ENCODE measurements around the gene SOWAHA.
A peak's percentile ranks its signal among the peaks of the same experiment; 100 is the strongest.

SOWAHA gene

GRCh38 chr5:132823481-132824050 lies 10.5 kb downstream of the SOWAHA start:
- DNase-seq, result no peak
- Mint-ChIP-seq H3K4me1 (peaks cover 11% of the 10 kb centered on the region), H3K27ac (no peak overlapping the region), H3K9me3 (no peaks in the 10 kb centered on the region), H3K4me3 (no peak overlapping the region), H3K27me3 (peaks cover 71% of the 10 kb centered on the region), H3K36me3 (ENCODE audit: low read depth) (no peaks in the 10 kb centered on the region)
- no peak for ATAC-seq

- Mint-ChIP-seq H3K36me3 (ENCODE audit: low read depth) (no peaks in the 10 kb centered on the region), H3K27ac (no peak overlapping the region), H3K27me3 (peaks cover 70% of the 10 kb centered on the region), H3K9me3 (no peaks in the 10 kb centered on the region), H3K4me1 (peaks cover 12% of the 10 kb centered on the region), H3K4me3 (no peak overlapping the region)
- DNase-seq (no peak), ATAC-seq (no peak)
Measured at GRCh38 chr5:132824426-132824825, 11.3 kb downstream of the SOWAHA start.

- no peaks in the 10 kb centered on the region for H3K36me3 Mint-ChIP-seq (ENCODE audit: low read depth)
- H3K9me3 Mint-ChIP-seq, result no peaks in the 10 kb centered on the region
- H3K4me3 Mint-ChIP-seq, result no peak overlapping the region
- H3K27ac Mint-ChIP-seq, result no peak overlapping the region
- H3K4me1 Mint-ChIP-seq, result peaks cover 9% of the 10 kb centered on the region
- H3K27me3 Mint-ChIP-seq, result peaks cover 70% of the 10 kb centered on the region
- ATAC-seq (peak; percentile 2), DNase-seq (no peak)
Measured at GRCh38 chr5:132825033-132825833, 12.1 kb downstream of the SOWAHA start.

GRCh38 chr5:132825834-132826391 lies 12.8 kb downstream of the SOWAHA start:
- Mint-ChIP-seq H3K36me3 (ENCODE audit: low read depth) (no peaks in the 10 kb centered on the region), H3K9me3 (no peaks in the 10 kb centered on the region), H3K27me3 (peaks cover 68% of the 10 kb centered on the region), H3K4me1 (peaks cover 6% of the 10 kb centered on the region), H3K27ac (no peak overlapping the region), H3K4me3 (no peak overlapping the region)
- ATAC-seq (peak; percentile 24), DNase-seq (no peak)

GRCh38 chr5:132826424-132827082 lies 13.5 kb downstream of the SOWAHA start:
- no peak for DNase-seq
- no peak overlapping the region for H3K4me3 Mint-ChIP-seq
- no peaks in the 10 kb centered on the region for H3K36me3 Mint-ChIP-seq (ENCODE audit: low read depth)
- H3K4me1 Mint-ChIP-seq, result peaks cover 9% of the 10 kb centered on the region
- no peaks in the 10 kb centered on the region for H3K9me3 Mint-ChIP-seq
- no peak for ATAC-seq
- no peak overlapping the region for H3K27ac Mint-ChIP-seq
- H3K27me3 Mint-ChIP-seq, result peaks cover 72% of the 10 kb centered on the region

- no peak for DNase-seq
- peaks cover 9% of the 10 kb centered on the region for H3K4me1 Mint-ChIP-seq
- H3K36me3 Mint-ChIP-seq (ENCODE audit: low read depth), result no peaks in the 10 kb centered on the region
- no peak overlapping the region for H3K27ac Mint-ChIP-seq
- peaks cover 72% of the 10 kb centered on the region for H3K27me3 Mint-ChIP-seq
- H3K4me3 Mint-ChIP-seq, result no peak overlapping the region
- no peak for ATAC-seq
- no peaks in the 10 kb centered on the region for H3K9me3 Mint-ChIP-seq
Measured at GRCh38 chr5:132827943-132828673, 15.0 kb downstream of the SOWAHA start.

GRCh38 chr5:132828846-132829494 lies 15.9 kb downstream of the SOWAHA start:
- no peak for DNase-seq
- peaks cover 65% of the 10 kb centered on the region for H3K27me3 Mint-ChIP-seq
- H3K36me3 Mint-ChIP-seq (ENCODE audit: low read depth), result no peaks in the 10 kb centered on the region
- H3K9me3 Mint-ChIP-seq, result no peaks in the 10 kb centered on the region
- H3K27ac Mint-ChIP-seq, result no peak overlapping the region
- no peak for ATAC-seq
- peaks cover 9% of the 10 kb centered on the region for H3K4me1 Mint-ChIP-seq
- peak overlapping the region; percentile 81 for H3K4me3 Mint-ChIP-seq

- Mint-ChIP-seq H3K4me1 (peaks cover 9% of the 10 kb centered on the region), H3K27ac (no peak overlapping the region), H3K4me3 (peak overlapping the region; percentile 81), H3K36me3 (ENCODE audit: low read depth) (no peaks in the 10 kb centered on the region), H3K9me3 (no peaks in the 10 kb centered on the region), H3K27me3 (peaks cover 58% of the 10 kb centered on the region)
- DNase-seq (peak; percentile 78), ATAC-seq (peak; percentile 83)
Measured at GRCh38 chr5:132829742-132830435, 16.8 kb downstream of the SOWAHA start.

GRCh38 chr5:132830436-132831094 lies 17.5 kb downstream of the SOWAHA start, which contains the start of gene SHROOM1:
SHROOM1 (minus strand) TSS chr5:132830647; CDS start chr5:132826140, 4,507 bp downstream.
- H3K36me3 Mint-ChIP-seq (ENCODE audit: low read depth), result no peaks in the 10 kb centered on the region
- peak within 1 kb of the TSS; percentile 81 for H3K4me3 Mint-ChIP-seq
- no peaks in the 10 kb centered on the region for H3K9me3 Mint-ChIP-seq
- ATAC-seq (peak; percentile 30), DNase-seq (no peak)
- H3K4me1 Mint-ChIP-seq, result peaks cover 9% of the 10 kb centered on the region
- peaks cover 55% of the 10 kb centered on the region for H3K27me3 Mint-ChIP-seq
- no peak within 1 kb of the TSS for H3K27ac Mint-ChIP-seq

GRCh38 chr5:132831095-132831860 lies 18.2 kb downstream of the SOWAHA start:
- peaks cover 9% of the 10 kb centered on the region for H3K4me1 Mint-ChIP-seq
- DNase-seq, result no peak
- H3K27ac Mint-ChIP-seq, result no peak overlapping the region
- peak overlapping the region; percentile 65 for H3K4me3 Mint-ChIP-seq
- H3K9me3 Mint-ChIP-seq, result no peaks in the 10 kb centered on the region
- peaks cover 49% of the 10 kb centered on the region for H3K27me3 Mint-ChIP-seq
- no peak for ATAC-seq
- H3K36me3 Mint-ChIP-seq (ENCODE audit: low read depth), result no peaks in the 10 kb centered on the region

GRCh38 chr5:132832612-132833011 lies 19.5 kb downstream of the SOWAHA start:
- Mint-ChIP-seq H3K4me3 (no peak overlapping the region), H3K36me3 (ENCODE audit: low read depth) (no peaks in the 10 kb centered on the region), H3K27me3 (peaks cover 36% of the 10 kb centered on the region), H3K4me1 (peaks cover 9% of the 10 kb centered on the region), H3K9me3 (no peaks in the 10 kb centered on the region), H3K27ac (no peak overlapping the region)
- no peak for ATAC-seq
- DNase-seq, result no peak

- H3K4me3 Mint-ChIP-seq, result no peak overlapping the region
- H3K36me3 Mint-ChIP-seq (ENCODE audit: low read depth), result no peaks in the 10 kb centered on the region
- no peak overlapping the region for H3K27ac Mint-ChIP-seq
- DNase-seq, result no peak
- no peaks in the 10 kb centered on the region for H3K9me3 Mint-ChIP-seq
- ATAC-seq, result no peak
- peaks cover 9% of the 10 kb centered on the region for H3K4me1 Mint-ChIP-seq
- peaks cover 23% of the 10 kb centered on the region for H3K27me3 Mint-ChIP-seq
Measured at GRCh38 chr5:132834057-132834456, 21.0 kb downstream of the SOWAHA start.
